ENCODE measurements around the gene IL17D.

IL17D gene

DNA sequence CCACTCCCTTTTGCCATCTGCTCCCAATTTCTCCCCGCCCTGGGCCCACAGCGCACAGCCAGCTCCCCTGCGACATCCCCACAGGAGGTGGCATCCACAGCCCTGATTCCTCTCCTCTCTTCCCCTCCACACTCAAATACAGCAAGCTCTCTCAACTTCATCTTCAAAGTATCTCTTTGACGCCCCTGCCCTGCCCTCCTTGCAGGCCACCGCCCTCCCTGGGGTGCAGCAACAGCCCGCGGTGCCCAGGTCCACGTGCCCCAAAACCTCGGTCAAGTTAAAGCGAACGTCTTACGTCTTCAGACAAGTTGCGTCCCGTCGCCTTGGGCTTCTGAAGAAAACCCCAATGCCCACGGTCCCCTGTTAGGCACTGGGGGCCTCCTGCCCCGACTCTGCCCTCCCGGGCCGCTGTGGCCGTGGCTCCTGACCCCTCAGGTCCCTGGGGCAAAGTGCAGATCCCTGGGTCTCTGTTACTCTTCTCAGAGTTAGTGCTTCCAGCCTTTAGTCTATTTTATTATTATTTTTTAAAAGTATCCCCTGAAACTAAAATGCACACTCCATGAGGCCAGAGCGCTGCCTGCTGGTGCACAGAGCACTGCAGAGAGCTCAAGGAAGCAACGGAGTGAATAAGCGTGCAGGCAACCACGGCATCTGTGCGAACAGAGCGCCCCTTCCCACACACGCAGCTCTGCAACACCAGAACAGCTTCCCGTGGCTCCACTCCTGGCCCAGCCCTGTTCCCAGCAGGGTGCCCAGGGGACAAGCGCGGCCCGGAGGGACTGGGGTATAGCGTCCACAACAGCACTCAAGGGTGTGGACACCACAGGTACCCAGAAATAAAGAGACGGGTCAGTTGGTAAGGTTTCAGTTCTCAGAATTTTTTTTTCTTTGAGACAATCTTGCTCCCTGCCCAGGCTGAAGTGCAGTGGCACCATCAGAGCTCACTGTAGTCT is 26.4 kb downstream of the IL17D start:
- no peak for TF ChIP-seq TOX (CRISPR knock-in tag; IDR thresholded peaks at IDR 0.05; ENCODE audit: borderline replicate concordance)
- TF ChIP-seq, protein P1, sequence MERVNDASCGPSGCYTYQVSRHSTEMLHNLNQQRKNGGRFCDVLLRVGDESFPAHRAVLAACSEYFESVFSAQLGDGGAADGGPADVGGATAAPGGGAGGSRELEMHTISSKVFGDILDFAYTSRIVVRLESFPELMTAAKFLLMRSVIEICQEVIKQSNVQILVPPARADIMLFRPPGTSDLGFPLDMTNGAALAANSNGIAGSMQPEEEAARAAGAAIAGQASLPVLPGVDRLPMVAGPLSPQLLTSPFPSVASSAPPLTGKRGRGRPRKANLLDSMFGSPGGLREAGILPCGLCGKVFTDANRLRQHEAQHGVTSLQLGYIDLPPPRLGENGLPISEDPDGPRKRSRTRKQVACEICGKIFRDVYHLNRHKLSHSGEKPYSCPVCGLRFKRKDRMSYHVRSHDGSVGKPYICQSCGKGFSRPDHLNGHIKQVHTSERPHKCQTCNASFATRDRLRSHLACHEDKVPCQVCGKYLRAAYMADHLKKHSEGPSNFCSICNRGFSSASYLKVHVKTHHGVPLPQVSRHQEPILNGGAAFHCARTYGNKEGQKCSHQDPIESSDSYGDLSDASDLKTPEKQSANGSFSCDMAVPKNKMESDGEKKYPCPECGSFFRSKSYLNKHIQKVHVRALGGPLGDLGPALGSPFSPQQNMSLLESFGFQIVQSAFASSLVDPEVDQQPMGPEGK (CRISPR knock-in tag; IDR thresholded peaks at IDR 0.05; ENCODE audit: borderline replicate concordance): no peak
- TF ChIP-seq BACH2 (CRISPR knock-in tag; IDR thresholded peaks at IDR 0.05; ENCODE audit: borderline replicate concordance): no peak
- TF ChIP-seq ESRRG (CRISPR knock-in tag; IDR thresholded peaks at IDR 0.05): no peak
- TF ChIP-seq, protein P2, sequence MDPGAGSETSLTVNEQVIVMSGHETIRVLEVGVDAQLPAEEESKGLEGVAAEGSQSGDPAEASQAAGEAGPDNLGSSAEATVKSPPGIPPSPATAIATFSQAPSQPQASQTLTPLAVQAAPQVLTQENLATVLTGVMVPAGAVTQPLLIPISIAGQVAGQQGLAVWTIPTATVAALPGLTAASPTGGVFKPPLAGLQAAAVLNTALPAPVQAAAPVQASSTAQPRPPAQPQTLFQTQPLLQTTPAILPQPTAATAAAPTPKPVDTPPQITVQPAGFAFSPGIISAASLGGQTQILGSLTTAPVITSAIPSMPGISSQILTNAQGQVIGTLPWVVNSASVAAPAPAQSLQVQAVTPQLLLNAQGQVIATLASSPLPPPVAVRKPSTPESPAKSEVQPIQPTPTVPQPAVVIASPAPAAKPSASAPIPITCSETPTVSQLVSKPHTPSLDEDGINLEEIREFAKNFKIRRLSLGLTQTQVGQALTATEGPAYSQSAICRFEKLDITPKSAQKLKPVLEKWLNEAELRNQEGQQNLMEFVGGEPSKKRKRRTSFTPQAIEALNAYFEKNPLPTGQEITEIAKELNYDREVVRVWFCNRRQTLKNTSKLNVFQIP (CRISPR knock-in tag; IDR thresholded peaks at IDR 0.05; ENCODE audit: borderline replicate concordance, low read depth): no peak
- TF ChIP-seq ZC3H10 (CRISPR knock-in tag; IDR thresholded peaks at IDR 0.05): no peak
- TF ChIP-seq PPARA (CRISPR knock-in tag; IDR thresholded peaks at IDR 0.05; ENCODE audit: borderline replicate concordance): no peak
- no peak for TF ChIP-seq SNAI2 (CRISPR knock-in tag; IDR thresholded peaks at IDR 0.05)
- no peak for TF ChIP-seq CSDC2 (CRISPR knock-in tag; IDR thresholded peaks at IDR 0.05)
- no peak for TF ChIP-seq ARNTL (CRISPR knock-in tag; IDR thresholded peaks at IDR 0.05; ENCODE audit: borderline replicate concordance, low read depth)
- TF ChIP-seq ZNF70 (CRISPR knock-in tag; IDR thresholded peaks at IDR 0.05): no peak
- no peak for TF ChIP-seq GLIS3 (CRISPR knock-in tag; IDR thresholded peaks at IDR 0.05)
- TF ChIP-seq ZNF8 (CRISPR knock-in tag; IDR thresholded peaks at IDR 0.05): no peak
- no peak for TF ChIP-seq OSR1 (CRISPR knock-in tag; IDR thresholded peaks at IDR 0.05)
- TF ChIP-seq, protein P3, sequence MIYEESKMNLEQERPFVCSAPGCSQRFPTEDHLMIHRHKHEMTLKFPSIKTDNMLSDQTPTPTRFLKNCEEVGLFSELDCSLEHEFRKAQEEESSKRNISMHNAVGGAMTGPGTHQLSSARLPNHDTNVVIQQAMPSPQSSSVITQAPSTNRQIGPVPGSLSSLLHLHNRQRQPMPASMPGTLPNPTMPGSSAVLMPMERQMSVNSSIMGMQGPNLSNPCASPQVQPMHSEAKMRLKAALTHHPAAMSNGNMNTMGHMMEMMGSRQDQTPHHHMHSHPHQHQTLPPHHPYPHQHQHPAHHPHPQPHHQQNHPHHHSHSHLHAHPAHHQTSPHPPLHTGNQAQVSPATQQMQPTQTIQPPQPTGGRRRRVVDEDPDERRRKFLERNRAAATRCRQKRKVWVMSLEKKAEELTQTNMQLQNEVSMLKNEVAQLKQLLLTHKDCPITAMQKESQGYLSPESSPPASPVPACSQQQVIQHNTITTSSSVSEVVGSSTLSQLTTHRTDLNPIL (CRISPR knock-in tag; IDR thresholded peaks at IDR 0.05; ENCODE audit: low read depth): no peak
- TF ChIP-seq, protein P4, sequence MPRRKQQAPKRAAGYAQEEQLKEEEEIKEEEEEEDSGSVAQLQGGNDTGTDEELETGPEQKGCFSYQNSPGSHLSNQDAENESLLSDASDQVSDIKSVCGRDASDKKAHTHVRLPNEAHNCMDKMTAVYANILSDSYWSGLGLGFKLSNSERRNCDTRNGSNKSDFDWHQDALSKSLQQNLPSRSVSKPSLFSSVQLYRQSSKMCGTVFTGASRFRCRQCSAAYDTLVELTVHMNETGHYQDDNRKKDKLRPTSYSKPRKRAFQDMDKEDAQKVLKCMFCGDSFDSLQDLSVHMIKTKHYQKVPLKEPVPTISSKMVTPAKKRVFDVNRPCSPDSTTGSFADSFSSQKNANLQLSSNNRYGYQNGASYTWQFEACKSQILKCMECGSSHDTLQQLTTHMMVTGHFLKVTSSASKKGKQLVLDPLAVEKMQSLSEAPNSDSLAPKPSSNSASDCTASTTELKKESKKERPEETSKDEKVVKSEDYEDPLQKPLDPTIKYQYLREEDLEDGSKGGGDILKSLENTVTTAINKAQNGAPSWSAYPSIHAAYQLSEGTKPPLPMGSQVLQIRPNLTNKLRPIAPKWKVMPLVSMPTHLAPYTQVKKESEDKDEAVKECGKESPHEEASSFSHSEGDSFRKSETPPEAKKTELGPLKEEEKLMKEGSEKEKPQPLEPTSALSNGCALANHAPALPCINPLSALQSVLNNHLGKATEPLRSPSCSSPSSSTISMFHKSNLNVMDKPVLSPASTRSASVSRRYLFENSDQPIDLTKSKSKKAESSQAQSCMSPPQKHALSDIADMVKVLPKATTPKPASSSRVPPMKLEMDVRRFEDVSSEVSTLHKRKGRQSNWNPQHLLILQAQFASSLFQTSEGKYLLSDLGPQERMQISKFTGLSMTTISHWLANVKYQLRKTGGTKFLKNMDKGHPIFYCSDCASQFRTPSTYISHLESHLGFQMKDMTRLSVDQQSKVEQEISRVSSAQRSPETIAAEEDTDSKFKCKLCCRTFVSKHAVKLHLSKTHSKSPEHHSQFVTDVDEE (CRISPR knock-in tag; IDR thresholded peaks at IDR 0.05): no peak
- TF ChIP-seq RARB (CRISPR knock-in tag; IDR thresholded peaks at IDR 0.05): no peak
- no peak for TF ChIP-seq ZFP3 (CRISPR knock-in tag; IDR thresholded peaks at IDR 0.05)
- TF ChIP-seq TCF4 (CRISPR knock-in tag; IDR thresholded peaks at IDR 0.05; ENCODE audit: borderline replicate concordance): no peak
- TF ChIP-seq ZNF565 (CRISPR knock-in tag; conservative IDR thresholded peaks at IDR 0.05; ENCODE audit: low read depth): no peak

DNA sequence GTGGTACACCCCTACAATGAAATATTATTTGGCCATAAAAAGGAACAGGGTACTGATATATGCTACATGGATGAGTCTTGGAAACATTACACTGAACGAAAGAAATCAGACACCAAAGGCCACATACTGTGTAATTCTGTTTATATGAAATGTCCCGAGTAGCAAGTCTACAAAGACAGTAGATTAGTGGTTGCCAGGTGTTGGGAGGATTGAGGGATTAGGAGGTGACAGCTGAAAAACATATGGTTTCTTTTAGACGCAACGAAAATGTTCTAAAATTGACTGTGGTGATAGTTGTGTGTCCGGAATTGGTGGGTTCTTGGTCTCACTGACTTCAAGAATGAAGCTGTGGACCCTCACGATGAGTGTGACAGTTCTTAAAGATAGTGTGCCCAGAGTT is 35.1 kb downstream of the IL17D start:
- TF ChIP-seq, protein P5, sequence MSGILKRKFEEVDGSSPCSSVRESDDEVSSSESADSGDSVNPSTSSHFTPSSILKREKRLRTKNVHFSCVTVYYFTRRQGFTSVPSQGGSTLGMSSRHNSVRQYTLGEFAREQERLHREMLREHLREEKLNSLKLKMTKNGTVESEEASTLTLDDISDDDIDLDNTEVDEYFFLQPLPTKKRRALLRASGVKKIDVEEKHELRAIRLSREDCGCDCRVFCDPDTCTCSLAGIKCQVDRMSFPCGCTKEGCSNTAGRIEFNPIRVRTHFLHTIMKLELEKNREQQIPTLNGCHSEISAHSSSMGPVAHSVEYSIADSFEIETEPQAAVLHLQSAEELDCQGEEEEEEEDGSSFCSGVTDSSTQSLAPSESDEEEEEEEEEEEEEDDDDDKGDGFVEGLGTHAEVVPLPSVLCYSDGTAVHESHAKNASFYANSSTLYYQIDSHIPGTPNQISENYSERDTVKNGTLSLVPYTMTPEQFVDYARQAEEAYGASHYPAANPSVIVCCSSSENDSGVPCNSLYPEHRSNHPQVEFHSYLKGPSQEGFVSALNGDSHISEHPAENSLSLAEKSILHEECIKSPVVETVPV (CRISPR knock-in tag; IDR thresholded peaks at IDR 0.05): no peak
- TF ChIP-seq ZFP30 (CRISPR knock-in tag; IDR thresholded peaks at IDR 0.05) (no peak), CSDC2 (CRISPR knock-in tag; IDR thresholded peaks at IDR 0.05) (no peak), ZC3H10 (CRISPR knock-in tag; IDR thresholded peaks at IDR 0.05) (no peak), GLIS3 (CRISPR knock-in tag; IDR thresholded peaks at IDR 0.05) (no peak), ARNTL (CRISPR knock-in tag; IDR thresholded peaks at IDR 0.05; ENCODE audit: borderline replicate concordance, low read depth) (no peak), ESRRG (CRISPR knock-in tag; IDR thresholded peaks at IDR 0.05) (no peak), OSR1 (CRISPR knock-in tag; IDR thresholded peaks at IDR 0.05) (no peak)
- TF ChIP-seq, protein P2 (CRISPR knock-in tag; IDR thresholded peaks at IDR 0.05; ENCODE audit: borderline replicate concordance, low read depth): no peak
- ATAC-seq: no peak

More for the DNA sequence above, 26.4 kb downstream of the IL17D start:
- ATAC-seq: no peak
